Embryonic facial prominence (tissue), 1 donor: ENCODE data around the gene CCNL1.
"Not testable (repeated sequence)": the region's sequence is repeated elsewhere in the genome, so short reads cannot be mapped to it uniquely, and the experiment has no call there.

ENCODE experiments used
- DNase-seq: peaks from one replicate; pipeline ENCODE4 v3.0.0-alpha.2; 2016; ENCODE audit errors: extremely low spot score

CCNL1 gene

GRCh38 chr3:157159762-157160657 is at the start of gene CCNL1:
Gene CCNL1 (minus strand): TSS chr3:157160147. CDS start chr3:157160094, 53 bp downstream.
- DNase-seq: peak; percentile 96

GRCh38 chr3:157204880-157205279 is 44.9 kb upstream of the CCNL1 start:
- DNase-seq: no peak

DNA sequence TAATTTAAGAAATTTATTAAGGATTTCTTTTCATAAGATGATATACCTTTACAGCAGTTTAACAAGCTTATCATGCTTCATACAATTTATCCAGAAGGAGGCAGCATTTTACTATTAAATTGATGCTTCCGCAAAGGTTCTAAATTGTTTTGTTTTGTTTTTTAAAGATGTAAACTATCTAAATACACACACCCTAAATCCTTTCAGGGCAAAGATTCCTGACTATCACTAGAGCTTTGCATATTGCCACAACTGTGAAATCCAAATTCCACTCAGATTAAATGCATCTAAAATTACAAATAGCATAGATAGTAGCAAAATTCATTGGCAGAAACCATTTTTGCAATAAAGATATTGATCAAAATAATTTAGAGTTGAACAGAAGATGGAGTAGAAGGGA is 44.5 kb upstream of the CCNL1 start:
- peak; percentile 40 for DNase-seq

DNA sequence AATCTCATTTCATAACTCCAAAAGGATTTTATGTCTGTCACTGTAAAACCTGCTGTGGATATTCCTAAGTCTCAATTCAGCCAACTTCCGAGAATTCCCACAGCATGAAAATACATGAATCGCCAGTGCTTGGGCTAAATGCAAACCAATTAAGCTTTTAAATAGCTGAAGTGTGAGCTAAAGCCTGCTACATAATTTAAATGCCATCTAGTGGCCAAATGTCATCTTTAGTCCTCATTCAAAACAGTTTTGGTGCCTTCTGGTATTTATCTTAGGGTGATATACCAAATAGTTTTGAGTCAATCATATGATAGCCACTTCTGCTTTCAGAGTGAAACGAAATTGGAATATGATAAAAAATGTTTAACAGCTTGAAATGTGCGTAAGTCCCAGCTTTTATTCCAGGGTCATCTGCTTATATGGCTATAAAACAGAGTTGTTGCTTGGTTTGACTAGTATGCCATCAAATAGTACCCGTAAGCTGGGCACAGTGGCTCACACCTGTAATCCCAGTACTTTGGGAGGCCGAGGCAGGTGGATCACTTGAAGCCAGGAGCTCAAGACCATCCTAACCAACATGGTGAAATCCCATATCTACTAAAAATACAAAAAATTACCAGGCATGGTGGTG is 41.8 kb upstream of the CCNL1 start:
- no peak for DNase-seq

GRCh38 chr3:157199841-157200240 is 39.9 kb upstream of the CCNL1 start:
- DNase-seq: no peak

DNA sequence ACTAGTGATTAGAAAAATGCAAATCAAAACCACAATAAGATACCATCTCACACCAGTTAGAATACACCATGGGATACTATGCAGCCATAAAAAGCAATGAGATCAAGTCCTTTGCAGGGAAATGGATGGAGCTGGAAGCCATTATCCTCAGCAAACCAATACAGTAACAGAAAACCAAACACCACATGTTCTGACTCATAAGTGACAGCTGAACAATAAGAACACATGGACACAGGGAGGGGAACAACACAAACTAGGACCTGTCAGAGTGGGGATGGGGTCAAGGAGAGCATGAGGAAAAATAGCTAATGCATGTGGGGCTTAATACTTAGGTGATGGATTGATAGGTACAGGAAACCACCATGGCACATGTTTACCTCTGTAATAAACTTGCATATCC is 36.0 kb upstream of the CCNL1 start:
- no peak for DNase-seq

GRCh38 chr3:157191149-157191548 is 31.2 kb upstream of the CCNL1 start:
- DNase-seq: not testable (repeated sequence)

GRCh38 chr3:157190380-157190872 is 30.5 kb upstream of the CCNL1 start:
- no peak for DNase-seq

DNA sequence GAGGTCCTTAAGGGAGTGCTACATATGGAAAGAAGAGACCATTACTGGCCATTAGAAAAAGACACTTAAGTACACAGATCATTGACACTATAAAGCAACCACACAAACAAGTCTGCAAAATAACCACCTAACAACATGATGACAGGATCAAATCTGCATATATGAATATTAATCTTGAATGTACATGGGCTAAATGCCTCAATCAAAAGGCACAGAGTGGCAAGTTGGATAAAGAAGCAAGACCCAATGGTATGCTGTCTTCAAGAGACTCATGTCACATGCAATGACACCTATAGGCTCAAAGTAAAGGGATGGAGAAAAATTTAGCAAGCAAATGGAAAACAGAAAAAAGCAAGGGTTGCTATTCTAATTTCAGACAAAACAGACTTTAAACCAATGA is 28.4 kb upstream of the CCNL1 start:
- no peak for DNase-seq

- DNase-seq: no peak
These were observed 22.9 kb upstream of the CCNL1 start for GRCh38 chr3:157182879-157183278.

DNA sequence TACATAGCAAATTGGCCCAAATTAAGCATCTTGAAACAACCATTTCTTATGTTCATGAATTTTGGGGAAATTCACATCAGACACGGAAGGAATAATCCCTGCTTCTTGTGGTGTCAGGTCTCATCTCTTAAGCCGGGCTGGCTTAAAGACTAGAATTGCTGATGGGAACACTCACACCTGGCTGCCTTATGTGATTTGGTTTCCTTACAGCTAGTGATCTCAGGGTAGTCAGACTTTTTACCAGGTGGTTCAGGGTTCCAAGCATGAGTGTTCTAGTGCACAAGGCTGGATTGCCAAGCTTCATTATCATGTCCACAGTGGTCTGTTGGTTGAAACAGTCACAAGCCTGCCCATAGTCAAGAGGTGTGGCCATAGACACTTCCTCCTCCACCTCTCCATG is 20.3 kb upstream of the CCNL1 start:
- no peak for DNase-seq

DNA sequence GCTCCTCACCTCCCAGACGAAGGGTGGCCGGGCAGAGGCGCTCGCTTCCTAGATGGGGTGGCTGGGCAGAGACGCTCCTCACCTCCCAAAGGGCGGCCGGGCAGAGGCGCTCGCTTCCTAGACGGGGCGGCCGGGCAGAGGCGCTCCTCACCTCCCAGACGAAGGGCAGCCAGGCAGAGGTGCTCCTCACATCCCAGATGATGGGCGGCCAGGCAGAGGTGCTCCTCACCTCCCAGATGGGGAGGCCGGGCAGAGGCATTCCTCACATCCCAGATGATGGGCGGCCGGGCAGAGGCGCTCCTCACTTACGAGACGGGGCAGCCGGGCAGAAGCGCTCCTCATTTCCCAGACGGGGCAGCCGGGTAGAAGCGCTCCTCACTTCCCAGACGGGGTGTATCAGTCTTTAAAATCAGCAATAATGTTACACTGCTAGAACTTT is 19.4 kb upstream of the CCNL1 start:
- no peak for DNase-seq

- not testable (repeated sequence) for DNase-seq
These were observed 18.8 kb upstream of the CCNL1 start for GRCh38 chr3:157178503-157179364.

- not testable (repeated sequence) for DNase-seq
These were observed 18.0 kb upstream of the CCNL1 start for GRCh38 chr3:157177801-157178453.

DNA sequence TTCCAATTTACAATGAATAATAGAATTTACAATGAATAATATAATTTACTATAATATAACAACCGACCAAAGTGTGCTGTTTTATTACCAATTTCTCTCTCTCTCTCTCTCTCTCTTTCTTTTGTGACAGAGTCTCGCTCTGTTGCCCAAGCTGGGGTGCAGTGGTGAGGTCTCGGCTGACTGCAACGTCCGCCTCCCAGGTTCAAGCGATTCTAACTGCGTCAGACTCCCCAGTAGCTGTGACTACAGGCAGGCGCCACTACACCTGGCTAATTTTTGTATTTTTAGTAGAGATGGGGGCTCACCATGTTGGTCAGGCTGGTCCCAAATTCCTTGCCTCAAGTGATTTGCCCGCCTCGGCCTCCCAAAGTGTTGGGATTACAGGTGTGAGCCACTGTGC is 17.0 kb upstream of the CCNL1 start:
- DNase-seq: no peak

DNA sequence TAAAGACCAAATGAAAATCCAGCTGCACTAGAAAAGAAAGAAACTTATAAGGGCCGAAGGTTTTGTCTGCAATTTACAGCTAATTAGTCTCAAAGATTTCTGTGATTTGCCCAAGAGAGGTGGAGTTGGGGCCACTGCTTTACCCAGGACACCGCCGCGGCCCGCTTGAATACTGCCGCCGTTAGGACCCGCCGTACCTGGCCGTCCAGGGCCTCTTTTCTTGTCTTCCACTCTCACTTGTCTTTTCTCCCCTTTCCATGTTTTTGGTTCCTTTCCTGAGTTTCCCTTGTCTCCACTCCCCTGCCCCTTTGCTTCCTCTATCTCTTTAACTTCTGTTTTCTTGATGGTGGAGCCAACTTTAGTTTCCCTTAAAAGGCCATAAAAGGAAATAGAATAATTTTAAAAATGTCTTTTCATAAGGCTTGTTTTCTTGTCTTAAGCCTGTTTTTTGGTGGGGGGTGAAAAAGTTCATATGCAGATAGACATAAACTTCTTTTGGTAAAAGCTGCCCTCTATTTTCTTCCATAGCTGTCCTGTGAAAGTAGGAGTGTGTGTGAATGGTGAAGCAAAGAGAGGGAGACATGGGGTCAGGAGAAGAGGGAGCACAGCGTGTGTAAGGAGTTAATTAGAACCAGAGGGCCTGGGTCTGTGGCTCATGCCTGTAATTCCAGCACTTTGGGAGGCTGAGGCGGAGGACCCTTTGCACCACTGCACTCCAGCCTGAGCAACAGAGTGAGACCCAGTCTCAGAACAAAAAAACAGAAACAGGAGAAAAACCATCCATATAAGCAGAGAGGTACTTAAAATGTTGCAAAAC is 16.0 kb upstream of the CCNL1 start:
- DNase-seq: peak; percentile 62

- peak; percentile 100 for DNase-seq
These were observed 14.9 kb upstream of the CCNL1 start for GRCh38 chr3:157174649-157175498.

GRCh38 chr3:157174290-157174648 is 14.3 kb upstream of the CCNL1 start:
- DNase-seq: no peak

GRCh38 chr3:157173343-157173742 is 13.4 kb upstream of the CCNL1 start:
- DNase-seq: not testable (repeated sequence)

- DNase-seq: no peak
These were observed 12.8 kb upstream of the CCNL1 start for GRCh38 chr3:157172746-157173145.
